HG03460 (cell line): ENCODE data around the gene ABCC4.
A peak's percentile ranks its signal among the peaks of the same experiment; 100 is the strongest.

Experiments
- ATAC-seq: cut with Tn5 transposase; IDR thresholded peaks from one replicate; pipeline ENCODE4 v1.9.1; 2021; ENCODE audit not compliant: unreplicated experiment

The ABCC4 gene

GRCh38 chr13:95301183-95301967 lies at the start of gene ABCC4:
ABCC4 (minus strand) TSS chr13:95301451; CDS start chr13:95301314, 137 bp downstream.
- ATAC-seq, result peak; percentile 83

GRCh38 chr13:95349267-95349666 lies 48.0 kb upstream of the ABCC4 start:
- no peak for ATAC-seq

- ATAC-seq, result no peak
Measured at GRCh38 chr13:95343944-95344343, 42.7 kb upstream of the ABCC4 start.

GRCh38 chr13:95341441-95341840 lies 40.2 kb upstream of the ABCC4 start:
- no peak for ATAC-seq

- ATAC-seq, result no peak
Measured at GRCh38 chr13:95338905-95339304, 37.7 kb upstream of the ABCC4 start.

GRCh38 chr13:95337597-95337996 lies 36.3 kb upstream of the ABCC4 start:
- ATAC-seq, result no peak

- ATAC-seq, result no peak
Measured at GRCh38 chr13:95335667-95336066, 34.4 kb upstream of the ABCC4 start.

GRCh38 chr13:95328386-95328785 lies 27.1 kb upstream of the ABCC4 start:
- ATAC-seq, result no peak

GRCh38 chr13:95327190-95327589 lies 25.9 kb upstream of the ABCC4 start:
- ATAC-seq, result no peak

- no peak for ATAC-seq
Measured at GRCh38 chr13:95326695-95327094, 25.4 kb upstream of the ABCC4 start.

GRCh38 chr13:95325485-95325884 lies 24.2 kb upstream of the ABCC4 start:
- no peak for ATAC-seq

GRCh38 chr13:95323930-95324662 lies 22.8 kb upstream of the ABCC4 start:
- ATAC-seq, result no peak

- no peak for ATAC-seq
Measured at GRCh38 chr13:95319551-95320274, 18.5 kb upstream of the ABCC4 start.

- ATAC-seq, result no peak
Measured at GRCh38 chr13:95317039-95317989, 16.1 kb upstream of the ABCC4 start.

GRCh38 chr13:95315752-95316151 lies 14.5 kb upstream of the ABCC4 start:
- no peak for ATAC-seq

GRCh38 chr13:95307507-95307906 lies 6.3 kb upstream of the ABCC4 start:
- no peak for ATAC-seq

- ATAC-seq, result no peak
Measured at GRCh38 chr13:95304453-95304852, 3.2 kb upstream of the ABCC4 start.

- no peak for ATAC-seq
Measured at GRCh38 chr13:95301968-95302393, 730 bp upstream of the ABCC4 start.

GRCh38 chr13:95300625-95301182 lies 547 bp downstream of the ABCC4 start:
- peak; percentile 56 for ATAC-seq

- no peak for ATAC-seq
Measured at GRCh38 chr13:95298971-95299621, 2.2 kb downstream of the ABCC4 start.
